Measurements from ENCODE around the gene TNFRSF19. TPM values are rescaled to one million over a fixed set of nuclear protein-coding genes. Genes with fewer than 3 reads are reported as not detected.

TNFRSF19 gene
- total RNA-seq, 4 donors from 2014 or later: 4.9 to 9.2 (median 7.7) TPM

DNA sequence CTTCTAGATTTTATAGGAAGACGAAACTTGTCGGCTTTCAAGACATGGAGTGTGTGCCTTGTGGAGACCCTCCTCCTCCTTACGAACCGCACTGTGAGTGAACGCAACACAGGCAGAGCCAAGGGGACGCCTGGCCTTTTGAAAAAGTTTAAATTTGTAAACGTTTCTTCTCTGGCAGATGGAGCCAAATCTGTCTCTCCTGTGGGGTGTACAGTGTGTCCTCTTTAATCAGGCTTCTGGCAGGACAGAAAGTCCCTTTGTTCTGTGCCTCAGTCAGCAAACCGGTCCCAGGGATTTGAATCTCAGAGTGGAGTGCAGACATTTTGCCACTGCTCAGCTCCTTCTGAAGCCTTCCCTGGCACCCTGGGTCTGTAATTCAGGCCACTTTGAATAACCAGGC, 56.5 kb downstream of the TNFRSF19 start:
- H3K4me3 ChIP-seq (replicated peaks in 1 of 3): no peak overlapping the region
- intact Hi-C loops (cut with DNase I): loop anchor here (10.0 kb wide), 1 partner anchor 52 kb away; the partner anchor contains the start of gene TNFRSF19
- no peaks in the 10 kb centered on the region for H3K36me3 ChIP-seq
- no peaks in the 10 kb centered on the region for H3K27me3 ChIP-seq
- no peaks in the 10 kb centered on the region for H3K9me3 ChIP-seq
- DNase-seq: no peak
- H3K4me1 ChIP-seq: peaks cover 15 to 27% of the 10 kb centered on the region in 2 donors
- 76 to 84% methylated on average over 8 of the region's 8 CpGs for WGBS, 2 donors
- no peak overlapping the region for H3K27ac ChIP-seq
- TF ChIP-seq, protein P1, sequence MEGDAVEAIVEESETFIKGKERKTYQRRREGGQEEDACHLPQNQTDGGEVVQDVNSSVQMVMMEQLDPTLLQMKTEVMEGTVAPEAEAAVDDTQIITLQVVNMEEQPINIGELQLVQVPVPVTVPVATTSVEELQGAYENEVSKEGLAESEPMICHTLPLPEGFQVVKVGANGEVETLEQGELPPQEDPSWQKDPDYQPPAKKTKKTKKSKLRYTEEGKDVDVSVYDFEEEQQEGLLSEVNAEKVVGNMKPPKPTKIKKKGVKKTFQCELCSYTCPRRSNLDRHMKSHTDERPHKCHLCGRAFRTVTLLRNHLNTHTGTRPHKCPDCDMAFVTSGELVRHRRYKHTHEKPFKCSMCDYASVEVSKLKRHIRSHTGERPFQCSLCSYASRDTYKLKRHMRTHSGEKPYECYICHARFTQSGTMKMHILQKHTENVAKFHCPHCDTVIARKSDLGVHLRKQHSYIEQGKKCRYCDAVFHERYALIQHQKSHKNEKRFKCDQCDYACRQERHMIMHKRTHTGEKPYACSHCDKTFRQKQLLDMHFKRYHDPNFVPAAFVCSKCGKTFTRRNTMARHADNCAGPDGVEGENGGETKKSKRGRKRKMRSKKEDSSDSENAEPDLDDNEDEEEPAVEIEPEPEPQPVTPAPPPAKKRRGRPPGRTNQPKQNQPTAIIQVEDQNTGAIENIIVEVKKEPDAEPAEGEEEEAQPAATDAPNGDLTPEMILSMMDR (IDR thresholded peaks at IDR 0.05): no peak
- no peak for TF ChIP-seq POLR2A (IDR thresholded peaks at IDR 0.05)

DNA sequence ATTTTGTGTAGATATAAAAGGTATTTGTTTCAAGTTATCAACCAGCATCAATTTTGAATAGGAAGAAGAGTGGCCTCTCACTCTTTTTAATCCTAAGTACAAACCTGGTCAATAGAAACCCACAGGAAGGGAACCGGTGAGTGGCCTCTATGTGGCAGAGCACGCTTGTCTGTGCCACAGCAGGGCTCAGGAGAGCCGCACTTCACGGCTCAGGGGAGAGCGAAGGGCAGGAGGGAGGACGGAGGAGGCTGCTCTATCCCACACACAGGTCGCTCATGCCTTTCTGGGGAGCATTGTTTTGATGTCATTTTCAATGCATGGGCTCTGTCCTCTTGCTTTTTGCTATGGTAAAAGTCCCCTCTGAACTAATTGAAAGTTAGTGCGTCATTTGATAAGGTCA, 57.2 kb downstream of the TNFRSF19 start:
- WGBS, 2 donors: 50 to 68% methylated on average over 8 of the region's 8 CpGs
- H3K9me3 ChIP-seq: no peaks in the 10 kb centered on the region
- no peak overlapping the region for H3K27ac ChIP-seq
- H3K27me3 ChIP-seq: no peaks in the 10 kb centered on the region
- no peaks in the 10 kb centered on the region for H3K36me3 ChIP-seq
- peak; percentile 28 to 50 for DNase-seq
- TF ChIP-seq, protein P1 (IDR thresholded peaks at IDR 0.05): no peak
- no peak for TF ChIP-seq POLR2A (IDR thresholded peaks at IDR 0.05)
- intact Hi-C loops (cut with DNase I): loop anchor here (10.0 kb wide), 1 partner anchor 53 kb away; the partner anchor contains the start of gene TNFRSF19
- no peak overlapping the region for H3K4me3 ChIP-seq (replicated peaks in 1 of 3)
- peaks cover 15 to 27% of the 10 kb centered on the region in 2 donors for H3K4me1 ChIP-seq

DNA sequence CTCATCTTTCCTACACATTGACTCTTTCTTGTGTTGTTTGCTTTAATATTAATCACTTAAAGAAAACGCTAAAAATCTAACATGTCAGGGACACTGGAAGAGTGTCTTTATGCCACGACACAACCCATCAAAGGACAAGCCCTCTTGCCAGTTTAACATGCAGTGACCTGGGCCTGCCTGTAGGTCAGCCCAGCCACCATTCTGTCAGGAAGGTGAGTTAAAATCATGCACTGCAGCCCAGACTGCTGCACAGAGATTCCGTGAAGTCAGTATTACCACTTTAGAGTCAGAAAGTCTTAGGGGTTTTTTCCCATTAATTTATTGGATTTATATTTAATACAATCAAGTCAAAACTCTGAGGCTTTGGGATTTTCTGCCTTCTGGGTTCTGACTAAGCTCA, 58.0 kb downstream of the TNFRSF19 start:
- TF ChIP-seq POLR2A (IDR thresholded peaks at IDR 0.05): no peak
- TF ChIP-seq, protein P1 (IDR thresholded peaks at IDR 0.05): no peak
- Histone ChIP-seq H3K36me3 (no peaks in the 10 kb centered on the region), H3K4me3 (replicated peaks in 1 of 3) (no peak overlapping the region), H3K9me3 (no peaks in the 10 kb centered on the region), H3K27me3 (no peaks in the 10 kb centered on the region), H3K4me1 (peaks cover 15 to 27% of the 10 kb centered on the region in 2 donors), H3K27ac (no peak overlapping the region)
- intact Hi-C loops (cut with DNase I): loop anchor here (10.0 kb wide), 1 partner anchor 53 kb away; the partner anchor contains the start of gene TNFRSF19
- 89 to 94% methylated on average over 3 of the region's 3 CpGs for WGBS, 2 donors
- DNase-seq: no peak

DNA sequence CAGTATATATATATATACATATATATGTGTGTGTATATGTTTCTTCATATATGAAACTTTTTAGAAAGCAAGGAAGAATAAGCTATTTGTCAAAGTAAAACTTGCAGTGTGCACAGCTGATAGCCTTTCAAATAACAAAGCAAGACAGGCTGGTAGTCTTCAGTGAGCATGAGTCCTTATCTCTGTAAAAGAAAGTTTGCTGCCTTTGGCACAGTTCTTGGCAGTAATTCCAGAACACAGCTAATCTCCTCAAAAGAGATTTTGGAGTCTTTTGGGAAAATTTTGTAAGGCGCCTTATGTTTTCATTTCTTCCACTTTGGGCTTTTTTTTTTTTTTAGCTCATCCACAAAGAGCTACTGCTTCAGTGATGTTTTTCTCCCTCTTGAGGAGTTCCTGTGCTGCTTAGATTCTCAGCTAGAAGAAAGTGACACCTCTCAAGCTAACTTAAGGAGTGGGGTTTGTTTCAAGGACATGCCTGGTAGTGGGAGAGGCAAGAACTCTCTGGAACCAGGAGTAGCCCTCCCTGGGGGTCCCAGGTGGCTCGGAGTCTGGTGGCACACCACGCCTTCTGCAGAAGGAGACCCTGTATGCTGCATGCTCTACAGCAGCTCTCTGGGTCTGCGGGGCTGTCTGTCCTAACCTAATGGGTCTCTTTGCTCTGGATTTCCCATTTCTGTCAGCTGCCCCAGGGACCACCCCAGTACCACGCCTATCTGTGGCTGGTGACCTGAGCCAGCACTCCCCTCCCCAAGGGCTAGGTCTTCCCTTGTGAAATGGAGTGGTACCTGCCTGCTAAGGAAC, 58.8 kb downstream of the TNFRSF19 start:
- intact Hi-C loops (cut with DNase I): loop anchor here (10.0 kb wide), 1 partner anchor 54 kb away; the partner anchor contains the start of gene TNFRSF19
- Histone ChIP-seq H3K27ac (peak overlapping the region in 2 of 3 donors; percentile 7 to 50), H3K4me3 (replicated peaks in 1 of 3) (no peak overlapping the region), H3K36me3 (no peaks in the 10 kb centered on the region), H3K4me1 (peaks cover 15 to 27% of the 10 kb centered on the region in 2 donors), H3K9me3 (no peaks in the 10 kb centered on the region), H3K27me3 (no peaks in the 10 kb centered on the region)
- 71% methylated on average over 4 to 5 of the region's 5 CpGs for WGBS, 2 donors
- TF ChIP-seq POLR2A (IDR thresholded peaks at IDR 0.05): no peak
- TF ChIP-seq, protein P1 (IDR thresholded peaks at IDR 0.05): no peak
- DNase-seq: no peak

Data from thyroid gland (tissue), 4 donors.